Esophagus mucosa (tissue), 1 donor: ENCODE data around the gene DOLPP1. TPM values are rescaled to one million over a fixed set of nuclear protein-coding genes. Genes with fewer than 3 reads are reported as not detected.
"Not testable (repeated sequence)": the region's sequence is repeated elsewhere in the genome, so short reads cannot be mapped to it uniquely, and the experiment has no call there.

Experiments
- ATAC-seq: fragments of 200-7000 bp; cut with Tn5 transposase; one replicate; pipeline ENCODE4 v1.9.1; 2020
- total RNA-seq: library from RNA; stranded (reverse); gene quantifications from one replicate; pipeline ENCODE4 v1.2.4, GENCODE V29; 2023
- donor health status: DM: yes; HTN: yes; CAD: no.

DOLPP1 gene
- total RNA-seq, 1 donor from 2014 or later = 14.7 TPM

GRCh38 chr9:129112526-129112925, 31.6 kb downstream of the DOLPP1 start:
- ATAC-seq = not testable (repeated sequence)

- ATAC-seq = no peak
These were observed 32.9 kb downstream of the DOLPP1 start for GRCh38 chr9:129113645-129114304.

- no peak for ATAC-seq
These were observed 37.9 kb downstream of the DOLPP1 start for GRCh38 chr9:129118799-129119198.

GRCh38 chr9:129121483-129121882, 40.6 kb downstream of the DOLPP1 start:
- ATAC-seq = no peak

GRCh38 chr9:129122133-129122532, 41.2 kb downstream of the DOLPP1 start:
- no peak for ATAC-seq

- not testable (repeated sequence) for ATAC-seq
These were observed 42.1 kb downstream of the DOLPP1 start for GRCh38 chr9:129122976-129123375.

- peak; percentile 75 for ATAC-seq
These were observed 43.7 kb downstream of the DOLPP1 start for GRCh38 chr9:129124506-129125069.

- ATAC-seq = peak; percentile 85
These were observed 44.6 kb downstream of the DOLPP1 start for GRCh38 chr9:129125478-129125877.

- peak; percentile 8 for ATAC-seq
These were observed 46.1 kb downstream of the DOLPP1 start for GRCh38 chr9:129126749-129127618.

- ATAC-seq = no peak
These were observed 47.8 kb downstream of the DOLPP1 start for GRCh38 chr9:129128689-129129088.

- not testable (repeated sequence) for ATAC-seq
These were observed 49.4 kb downstream of the DOLPP1 start for GRCh38 chr9:129130271-129130670.

GRCh38 chr9:129130791-129131190, 49.9 kb downstream of the DOLPP1 start:
- no peak for ATAC-seq

- ATAC-seq = peak; percentile 81
These were observed 50.6 kb downstream of the DOLPP1 start for GRCh38 chr9:129131300-129132145.

GRCh38 chr9:129133082-129133481, 52.2 kb downstream of the DOLPP1 start:
- no peak for ATAC-seq

GRCh38 chr9:129135476-129135875, 54.6 kb downstream of the DOLPP1 start:
- no peak for ATAC-seq

GRCh38 chr9:129136446-129137035, 55.6 kb downstream of the DOLPP1 start:
- no peak for ATAC-seq

GRCh38 chr9:129137292-129138143, 56.6 kb downstream of the DOLPP1 start:
- no peak for ATAC-seq

GRCh38 chr9:129138144-129138462, 57.2 kb downstream of the DOLPP1 start:
- no peak for ATAC-seq

GRCh38 chr9:129138476-129139232, 57.7 kb downstream of the DOLPP1 start:
- ATAC-seq = peak; percentile 3

- peak; percentile 58 for ATAC-seq
These were observed 58.5 kb downstream of the DOLPP1 start for GRCh38 chr9:129139233-129139992.
